Spleen (tissue), 11 donors: ENCODE measurements around the gene CDK11A. TPM values are rescaled to one million over a fixed set of nuclear protein-coding genes. Genes with fewer than 3 reads are reported as not detected.

ENCODE experiments used
- DNase-seq: peaks from one replicate; pipeline ENCODE4 v3.0.0-alpha.2; 2020
- H3K27ac ChIP-seq, 8 donors: fragments of 200-600 bp; sonication (generic) in 7 of 8; 1 replicate in 4 of 8; 2 replicates in 4 of 8; pipeline versions ENCODE4 v1.5.0 to v1.8.0; 2016 to 2021; ENCODE audit warnings: inconsistent platforms in 4 of 8, mild to moderate bottlenecking in 4 of 8, moderate library complexity in 1 of 8
- H3K27me3 ChIP-seq, 7 donors: fragments of 200-600 bp; sonication (generic) in 6 of 7; replicated peaks in 1 of 7; 1 replicate in 4 of 7; 2 replicates in 3 of 7; pipeline versions ENCODE4 v1.5.0 to v1.8.0; 2016 to 2021; ENCODE audit warnings: inconsistent platforms in 3 of 7, mild to moderate bottlenecking in 1 of 7
- H3K36me3 ChIP-seq, 6 donors: fragments of 200-600 bp; sonication (generic) in 5 of 6; 1 replicate in 4 of 6; 2 replicates in 2 of 6; pipeline versions ENCODE4 v1.5.0 to v1.8.0; 2016 to 2021; ENCODE audit warnings: inconsistent platforms in 2 of 6
- H3K4me1 ChIP-seq, 6 donors: fragments of 200-600 bp; sonication (generic) in 5 of 6; 1 replicate in 3 of 6; 2 replicates in 3 of 6; pipeline versions ENCODE4 v1.5.0 to v1.8.0; 2016 to 2021; ENCODE audit warnings: inconsistent platforms in 3 of 6
- H3K4me3 ChIP-seq, 8 donors: fragments of 200-600 bp; sonication (generic) in 7 of 8; 1 replicate in 4 of 8; 2 replicates in 4 of 8; pipeline versions ENCODE4 v1.5.0 to v1.8.0; 2016 to 2021; ENCODE audit warnings: inconsistent platforms in 4 of 8, mild to moderate bottlenecking in 4 of 8, moderate library complexity in 2 of 8
- H3K9me3 ChIP-seq, 8 donors: fragments of 200-600 bp; sonication (generic) in 7 of 8; 1 replicate in 4 of 8; 2 replicates in 4 of 8; pipeline versions ENCODE4 v1.5.0 to v1.8.0; 2016 to 2021; ENCODE audit warnings: inconsistent platforms in 4 of 8
- CTCF ChIP-seq, 11 experiments: fragments of 200-600 bp in 7 of 11; fragments of 450-650 bp in 4 of 11; sonication (generic) in 4 of 11; IDR thresholded peaks in 8 of 11; conservative IDR thresholded peaks in 3 of 11; 1 replicate in 7 of 11; 2 replicates in 4 of 11; pipeline versions ENCODE4 v1.4.0 to v1.8.0; 2016 to 2021; ENCODE audit warnings: antibody characterized with exemption in 11 of 11, inconsistent platforms in 4 of 11, mild to moderate bottlenecking in 1 of 11
- POLR2A ChIP-seq, 3 donors: fragments of 450-650 bp; IDR thresholded peaks; one replicate each; pipeline ENCODE4 v1.5.1; 2017; ENCODE audit warnings: antibody characterized with exemption in 3 of 3, mild to moderate bottlenecking in 1 of 3
- POLR2AphosphoS5 ChIP-seq, 3 donors: sonication (generic); formaldehyde crosslinking; IDR thresholded peaks; one replicate each; pipeline ENCODE4 v1.5.1; 2017; ENCODE audit warnings: antibody characterized with exemption in 3 of 3
- WGBS, 5 donors: extraction: QIAGEN DNeasy Blood & Tissue Kit in 3 of 5; methylation state at CpG; one replicate each; pipeline versions ENCODE4 v1.1.5 to v1.1.7; 2013 to 2018; 5-methylcytosine and 5-hydroxymethylcytosine counted together
- intact Hi-C: fragments of 100-400 bp; cut with DNase I; formaldehyde crosslinking; loops from one replicate; pipeline ENCODE4 v1.15.0; 2023; ENCODE audit warnings: low total_unique reads
- polyA plus RNA-seq, 3 donors: library from polyadenylated mRNA; stranded (reverse); fragments of 200-250 nt; gene quantifications; one replicate each; pipeline ENCODE4 v1.2.1, GENCODE V29; 2013
- total RNA-seq, 7 donors: library from RNA; depleted of rRNA in 3 of 7; stranded (reverse); fragments of >200 nt in 3 of 7; fragmentation: NEBNext Ultra II Directional in 4 of 7; extraction: Animal tissue kit (Norgen Biotek cat#: 25700) in 4 of 7; gene quantifications; one replicate each; pipeline versions ENCODE4 v1.1.0 to v1.2.1, GENCODE V29; 2016 to 2021
- donor health status: healthy with polysubstance abuse.
- donor health status: DM: no; HTN: no; CAD: no; lungs with moderate emphysema.
- donor health status: DM: no; HTN: no; CAD: no.
- donor health status: Bipolar disorder and iron deficiency.
- donor health status: healthy.
- donor health status: DM: no; HTN: no; CAD: no.
- donor health status: DM: yes; HTN: yes; CAD: no.

The CDK11A gene
- total and polyA plus RNA-seq, 10 donors: 29.3 to 123 (median 75.5) TPM

- H3K36me3 ChIP-seq: peaks cover 0 to 71% (median 40%) of the 10 kb centered on the region in 6 donors
- H3K4me3 ChIP-seq: no peak overlapping the region
- DNase-seq: peak; percentile 63
- intact Hi-C loops: no loop called here
- WGBS, 5 donors: 90 to 97% (median 95%) methylated on average over 24 to 25 of the region's 25 CpGs
- H3K27ac ChIP-seq: no peak overlapping the region
- peaks cover 0 to 19% (median 1%) of the 10 kb centered on the region in 6 donors for H3K4me1 ChIP-seq
- no peak for TF ChIP-seq CTCF (IDR thresholded peaks at IDR 0.05 in 8 of 11, conservative IDR thresholded peaks at IDR 0.05 in 3 of 11)
- peak in 1 of 3 donors; percentile 33 for TF ChIP-seq POLR2AphosphoS5 (IDR thresholded peaks at IDR 0.05)
- TF ChIP-seq POLR2A (IDR thresholded peaks at IDR 0.05): no peak
- no peaks in the 10 kb centered on the region for H3K27me3 ChIP-seq
- no peaks in the 10 kb centered on the region for H3K9me3 ChIP-seq
These were observed 51.8 kb downstream of the CDK11A start for GRCh38 chr1:1672181-1672965.

GRCh38 chr1:1671365-1672119 is 52.6 kb downstream of the CDK11A start:
- Histone ChIP-seq H3K27me3 (no peaks in the 10 kb centered on the region), H3K36me3 (peaks cover 0 to 80% (median 44%) of the 10 kb centered on the region in 6 donors), H3K27ac (no peak overlapping the region), H3K9me3 (no peaks in the 10 kb centered on the region), H3K4me1 (peaks cover 0 to 17% (median 0%) of the 10 kb centered on the region in 6 donors), H3K4me3 (no peak overlapping the region)
- intact Hi-C loops: no loop called here
- peak; percentile 67 for DNase-seq
- 86 to 90% (median 89%) methylated on average over 25 to 27 of the region's 27 CpGs for WGBS, 5 donors
- TF ChIP-seq POLR2A (IDR thresholded peaks at IDR 0.05) (no peak), CTCF (IDR thresholded peaks at IDR 0.05 in 8 of 11, conservative IDR thresholded peaks at IDR 0.05 in 3 of 11) (no peak), POLR2AphosphoS5 (IDR thresholded peaks at IDR 0.05) (no peak)

- no peaks in the 10 kb centered on the region for H3K27me3 ChIP-seq
- H3K9me3 ChIP-seq: no peaks in the 10 kb centered on the region
- peaks cover 0 to 86% (median 50%) of the 10 kb centered on the region in 6 donors for H3K36me3 ChIP-seq
- peaks cover 0 to 17% (median 0%) of the 10 kb centered on the region in 6 donors for H3K4me1 ChIP-seq
- TF ChIP-seq POLR2A (IDR thresholded peaks at IDR 0.05) (no peak), POLR2AphosphoS5 (IDR thresholded peaks at IDR 0.05) (no peak), CTCF (IDR thresholded peaks at IDR 0.05 in 8 of 11, conservative IDR thresholded peaks at IDR 0.05 in 3 of 11) (no peak)
- intact Hi-C loops: no loop called here
- 91 to 97% (median 93%) methylated on average over 23 to 24 of the region's 24 CpGs for WGBS, 5 donors
- no peak overlapping the region for H3K27ac ChIP-seq
- DNase-seq: peak; percentile 54
- no peak overlapping the region for H3K4me3 ChIP-seq
These were observed 53.3 kb downstream of the CDK11A start for GRCh38 chr1:1670866-1671265.
